ENCODE results near the gene SIVA1. TPM values are rescaled to one million over a fixed set of nuclear protein-coding genes. Genes with fewer than 3 reads are reported as not detected.
A peak's percentile ranks its signal among the peaks of the same experiment; 100 is the strongest.

The SIVA1 gene
- total RNA-seq, 1 donor from 2014 or later = 298 TPM

- TF ChIP-seq, protein P1, sequence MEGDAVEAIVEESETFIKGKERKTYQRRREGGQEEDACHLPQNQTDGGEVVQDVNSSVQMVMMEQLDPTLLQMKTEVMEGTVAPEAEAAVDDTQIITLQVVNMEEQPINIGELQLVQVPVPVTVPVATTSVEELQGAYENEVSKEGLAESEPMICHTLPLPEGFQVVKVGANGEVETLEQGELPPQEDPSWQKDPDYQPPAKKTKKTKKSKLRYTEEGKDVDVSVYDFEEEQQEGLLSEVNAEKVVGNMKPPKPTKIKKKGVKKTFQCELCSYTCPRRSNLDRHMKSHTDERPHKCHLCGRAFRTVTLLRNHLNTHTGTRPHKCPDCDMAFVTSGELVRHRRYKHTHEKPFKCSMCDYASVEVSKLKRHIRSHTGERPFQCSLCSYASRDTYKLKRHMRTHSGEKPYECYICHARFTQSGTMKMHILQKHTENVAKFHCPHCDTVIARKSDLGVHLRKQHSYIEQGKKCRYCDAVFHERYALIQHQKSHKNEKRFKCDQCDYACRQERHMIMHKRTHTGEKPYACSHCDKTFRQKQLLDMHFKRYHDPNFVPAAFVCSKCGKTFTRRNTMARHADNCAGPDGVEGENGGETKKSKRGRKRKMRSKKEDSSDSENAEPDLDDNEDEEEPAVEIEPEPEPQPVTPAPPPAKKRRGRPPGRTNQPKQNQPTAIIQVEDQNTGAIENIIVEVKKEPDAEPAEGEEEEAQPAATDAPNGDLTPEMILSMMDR (conservative IDR thresholded peaks at IDR 0.05; ENCODE audit: low read depth, low read length) = no peak
- H3K4me3 ChIP-seq (ENCODE audit: low read depth, low read length) = no peak overlapping the region
- no peak for DNase-seq (ENCODE audit: low read depth)
These were observed 43.7 kb downstream of the SIVA1 start for GRCh38 chr14:104796687-104797081.

- H3K4me3 ChIP-seq (ENCODE audit: low read depth, low read length) = no peak overlapping the region
- TF ChIP-seq, protein P1 (conservative IDR thresholded peaks at IDR 0.05; ENCODE audit: low read depth, low read length) = no peak
- DNase-seq (ENCODE audit: low read depth) = no peak
These were observed 44.4 kb downstream of the SIVA1 start for GRCh38 chr14:104797115-104798044.

DNA sequence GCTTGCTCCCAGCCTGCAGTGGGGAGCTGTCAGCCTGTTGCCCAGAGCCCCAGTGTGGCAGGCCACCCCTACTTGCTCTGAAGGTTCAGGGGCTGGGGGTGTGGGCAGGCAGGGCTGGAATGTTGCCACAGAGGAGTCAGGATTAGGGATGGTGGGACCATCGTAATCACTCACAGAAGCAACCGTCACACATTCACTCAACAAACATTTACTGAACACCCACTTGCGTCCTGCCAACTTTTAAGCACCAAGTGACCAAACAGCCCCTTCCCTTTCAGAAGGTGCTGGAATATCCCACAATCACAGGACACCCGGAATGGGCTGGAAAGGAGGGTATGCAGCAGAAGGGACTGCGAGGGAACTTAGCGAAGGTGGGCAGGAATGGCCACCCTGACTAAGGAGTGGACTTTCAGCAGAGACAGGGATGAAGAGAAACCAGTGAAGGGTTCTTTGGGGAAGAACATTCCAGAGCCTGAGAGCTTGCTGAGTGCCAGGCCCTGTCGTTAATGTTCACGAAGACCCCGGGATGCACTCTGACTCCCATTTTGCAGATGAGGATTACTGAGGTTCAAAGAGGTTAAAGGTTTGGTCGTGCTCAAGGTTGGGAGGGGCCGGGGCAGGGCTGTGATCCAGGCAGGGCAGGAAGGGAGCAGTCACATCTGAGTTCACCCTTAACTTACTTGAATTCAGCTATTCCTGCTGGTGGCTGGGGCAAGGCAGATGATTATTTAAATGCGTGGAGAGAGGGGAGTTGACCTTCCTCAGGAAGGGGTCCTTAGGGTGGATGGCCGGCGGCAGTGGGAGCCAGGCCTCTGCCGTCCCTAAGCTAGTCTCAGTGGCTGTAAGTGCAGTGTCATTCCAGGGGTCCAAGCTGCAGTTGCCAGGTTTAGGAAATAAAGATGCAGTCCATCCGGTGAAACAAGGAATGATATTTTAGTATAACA lies 45.6 kb downstream of the SIVA1 start:
- DNase-seq (ENCODE audit: low read depth) = no peak
- H3K4me3 ChIP-seq (ENCODE audit: low read depth, low read length) = no peak overlapping the region
- TF ChIP-seq, protein P1 (conservative IDR thresholded peaks at IDR 0.05; ENCODE audit: low read depth, low read length) = no peak

DNA sequence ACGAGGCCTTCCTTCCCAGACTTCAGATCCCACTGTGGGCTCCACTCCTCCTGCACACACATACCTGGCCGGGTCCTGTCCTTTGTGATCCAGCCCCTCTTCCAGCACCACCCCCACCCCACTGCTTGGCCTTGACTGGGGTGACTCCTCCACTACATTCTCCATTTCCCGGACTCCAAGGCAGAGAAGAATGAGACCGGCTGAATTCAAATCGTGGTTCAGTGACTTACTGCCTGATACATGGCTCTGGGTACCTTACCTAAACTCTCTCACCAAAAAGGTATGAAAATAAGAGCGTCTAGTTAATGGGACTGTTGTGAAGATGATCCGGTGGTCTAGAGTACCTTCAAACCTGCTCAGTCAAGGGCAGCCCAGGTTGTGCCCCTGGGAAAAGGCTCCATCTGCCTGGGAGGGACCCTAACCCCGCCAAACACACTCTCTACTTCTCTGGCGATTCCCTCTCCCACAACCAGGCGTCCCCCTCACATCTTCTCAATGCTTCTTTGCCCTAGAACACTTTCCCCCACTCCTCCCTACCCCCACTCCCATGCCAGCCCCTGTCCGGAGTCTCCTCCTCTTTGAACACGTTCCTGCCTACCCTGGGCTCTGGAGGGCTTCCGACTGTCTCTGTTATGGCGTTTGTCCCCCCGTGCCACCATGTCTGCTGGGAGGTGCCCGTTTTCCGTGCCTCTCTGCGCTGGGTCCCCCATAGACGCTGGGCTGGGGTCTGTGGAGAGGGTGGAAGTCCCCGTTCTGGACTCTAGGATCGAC lies 46.5 kb downstream of the SIVA1 start:
- H3K4me3 ChIP-seq (ENCODE audit: low read depth, low read length) = peak overlapping the region; percentile 48
- no peak for DNase-seq (ENCODE audit: low read depth)
- TF ChIP-seq, protein P1 (conservative IDR thresholded peaks at IDR 0.05; ENCODE audit: low read depth, low read length) = no peak

DNA sequence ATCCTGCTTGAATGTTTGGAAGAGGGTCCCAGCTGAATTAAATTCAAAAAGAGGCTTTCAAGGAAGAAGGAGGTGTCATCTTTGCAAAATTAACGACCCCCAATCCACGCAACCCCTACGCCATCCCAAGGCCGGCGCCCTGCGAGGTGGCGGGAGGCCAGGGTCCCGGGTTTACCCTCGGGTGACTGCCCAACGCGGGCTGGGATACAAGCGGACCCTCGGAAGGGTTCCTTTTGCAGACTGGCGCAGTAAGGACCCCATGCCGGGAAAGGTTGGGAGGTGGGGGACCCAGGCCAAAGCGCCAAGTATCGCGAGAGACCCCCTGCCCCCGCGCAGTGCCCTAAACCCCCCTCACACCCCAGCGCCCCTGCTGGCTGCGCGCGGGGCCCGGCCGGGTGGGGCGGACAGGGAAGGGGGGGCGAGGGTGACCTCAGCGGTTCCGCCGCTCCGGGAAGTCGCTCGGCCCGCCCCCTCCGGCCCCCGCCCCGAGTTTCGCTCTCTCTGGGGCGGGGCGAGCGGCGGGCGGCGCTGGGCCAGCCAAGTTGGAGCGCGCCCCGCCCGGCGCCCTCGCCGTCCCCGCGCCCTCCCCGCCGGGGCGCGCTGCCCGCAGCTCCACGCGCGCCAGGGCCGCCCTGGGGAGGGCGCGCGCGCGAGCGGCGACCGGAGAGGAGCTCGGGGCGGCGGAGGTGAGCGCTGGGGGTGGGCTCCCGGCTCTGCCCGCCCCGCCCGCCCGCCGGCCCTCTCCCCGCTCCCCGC lies 47.2 kb downstream of the SIVA1 start:
- DNase-seq (ENCODE audit: low read depth) = no peak
- TF ChIP-seq, protein P1 (conservative IDR thresholded peaks at IDR 0.05; ENCODE audit: low read depth, low read length) = peak; percentile 13
- peak overlapping the region; percentile 67 for H3K4me3 ChIP-seq (ENCODE audit: low read depth, low read length)
